Anterior cingulate cortex (tissue), 58 donors: ENCODE data around the gene TBC1D3D.
"Not testable (repeated sequence)": the region's sequence is repeated elsewhere in the genome, so short reads cannot be mapped to it uniquely, and the experiment has no call there.

Experiments used
- DNase-seq, 58 donors: peaks; one replicate each; lab custom pipeline; 2025; lab: John Stamatoyannopoulos, UW

Gene TBC1D3D

DNA sequence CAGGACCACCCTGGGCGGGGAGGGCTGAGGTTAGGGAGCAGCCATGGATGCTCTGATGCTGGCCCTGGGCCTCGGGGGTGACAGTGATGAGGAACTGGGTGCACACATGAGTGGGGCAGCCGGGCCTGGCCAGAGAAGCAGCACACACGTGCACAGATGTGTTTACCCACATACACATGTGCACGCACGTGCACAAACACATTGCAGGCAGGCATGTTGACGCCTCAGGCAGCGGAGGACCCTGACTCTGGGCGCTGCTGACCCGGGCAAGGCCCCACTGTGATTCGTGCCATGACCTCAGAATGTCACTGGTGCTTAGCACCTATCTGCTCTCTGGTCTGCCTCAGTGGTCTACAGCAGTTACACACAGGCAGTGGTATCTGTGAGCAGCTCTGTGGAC is at the start of gene TBC1D3D:
Gene TBC1D3D (plus strand): TSS at position 301 of the 400 bp plus-strand sequence. CDS start 1,585 bp downstream, outside the sequence.
- DNase-seq: not testable (repeated sequence)

GRCh38 chr17:37988960-37989359 is 14.8 kb upstream of the TBC1D3D start, which contains the start of gene TBC1D3L:
Gene TBC1D3L, minus strand, starts transcription at chr17:37989060. Its CDS starts 1,540 bp downstream, at chr17:37987520.
- DNase-seq: not testable (repeated sequence)
